Osteocyte (in vitro differentiated cells): ENCODE measurements around the gene HAT1. TPM values are rescaled to one million over a fixed set of nuclear protein-coding genes. Genes with fewer than 3 reads are reported as not detected.

ENCODE experiments used
- DNase-seq: peaks from one replicate; pipeline ENCODE4 v3.0.0; 2021; ENCODE audit warnings: mixed read lengths; ENCODE audit not compliant: unreplicated experiment; ENCODE audit errors: extremely low spot score
- H3K27ac Mint-ChIP-seq: one replicate; pipeline ENCODE4 v1.8.0; 2021; ENCODE audit warnings: mild to moderate bottlenecking, mixed read lengths; ENCODE audit not compliant: unreplicated experiment
- H3K27me3 Mint-ChIP-seq: one replicate; pipeline ENCODE4 v1.8.0; 2021; ENCODE audit warnings: mixed read lengths; ENCODE audit not compliant: unreplicated experiment
- H3K36me3 Mint-ChIP-seq: one replicate; pipeline ENCODE4 v1.8.0; 2021; ENCODE audit warnings: mixed read lengths; ENCODE audit not compliant: unreplicated experiment
- H3K4me1 Mint-ChIP-seq: one replicate; pipeline ENCODE4 v1.8.0; 2021; ENCODE audit warnings: mixed read lengths; ENCODE audit not compliant: unreplicated experiment
- H3K4me3 Mint-ChIP-seq: one replicate; pipeline ENCODE4 v1.8.0; 2021; ENCODE audit warnings: mild to moderate bottlenecking, moderate library complexity, mixed read lengths; ENCODE audit not compliant: unreplicated experiment
- H3K9me3 Mint-ChIP-seq: one replicate; pipeline ENCODE4 v1.8.0; 2021; ENCODE audit warnings: mixed read lengths; ENCODE audit not compliant: unreplicated experiment
- total RNA-seq: library from RNA; stranded (reverse); gene quantifications from 2 replicates; pipeline ENCODE4 v1.2.1, GENCODE V29; 2021
- TF ChIP-seq, protein P1 (sequence below): fragments of 200-600 bp; sonication (generic); IDR thresholded peaks from 2 replicates; pipeline ENCODE4 v1.5.0; 2021; ENCODE audit warnings: antibody characterized with exemption, mild to moderate bottlenecking, moderate library complexity

HAT1 gene
- total RNA-seq, 1 donor from 2014 or later, result 45.7 TPM

DNA sequence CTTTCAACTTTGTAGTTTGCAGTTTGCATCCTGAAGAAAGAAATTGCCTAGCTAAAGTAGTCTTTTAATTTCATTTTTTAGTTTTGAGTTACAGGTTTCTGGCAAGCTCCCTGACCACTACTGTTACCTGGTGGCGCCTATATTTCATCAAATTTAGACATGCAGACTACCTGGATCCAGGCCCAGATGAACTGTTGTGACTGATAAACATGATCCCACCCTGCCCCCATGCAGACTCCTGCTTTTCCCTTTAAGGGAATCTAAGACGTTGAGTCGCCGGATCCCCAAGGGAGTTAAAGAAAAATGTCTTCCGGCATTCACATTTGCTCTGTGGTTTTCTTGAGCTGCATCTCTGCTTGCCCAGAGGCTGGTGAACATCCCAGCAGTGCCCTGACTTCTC, 99.7 kb downstream of the HAT1 start:
- Mint-ChIP-seq H3K4me3 (peak overlapping the region; percentile 56), H3K27me3 (no peaks in the 10 kb centered on the region), H3K4me1 (peaks cover 37% of the 10 kb centered on the region), H3K9me3 (no peaks in the 10 kb centered on the region), H3K36me3 (no peaks in the 10 kb centered on the region), H3K27ac (peak overlapping the region; percentile 89)
- DNase-seq, result no peak
- TF ChIP-seq, protein P1, sequence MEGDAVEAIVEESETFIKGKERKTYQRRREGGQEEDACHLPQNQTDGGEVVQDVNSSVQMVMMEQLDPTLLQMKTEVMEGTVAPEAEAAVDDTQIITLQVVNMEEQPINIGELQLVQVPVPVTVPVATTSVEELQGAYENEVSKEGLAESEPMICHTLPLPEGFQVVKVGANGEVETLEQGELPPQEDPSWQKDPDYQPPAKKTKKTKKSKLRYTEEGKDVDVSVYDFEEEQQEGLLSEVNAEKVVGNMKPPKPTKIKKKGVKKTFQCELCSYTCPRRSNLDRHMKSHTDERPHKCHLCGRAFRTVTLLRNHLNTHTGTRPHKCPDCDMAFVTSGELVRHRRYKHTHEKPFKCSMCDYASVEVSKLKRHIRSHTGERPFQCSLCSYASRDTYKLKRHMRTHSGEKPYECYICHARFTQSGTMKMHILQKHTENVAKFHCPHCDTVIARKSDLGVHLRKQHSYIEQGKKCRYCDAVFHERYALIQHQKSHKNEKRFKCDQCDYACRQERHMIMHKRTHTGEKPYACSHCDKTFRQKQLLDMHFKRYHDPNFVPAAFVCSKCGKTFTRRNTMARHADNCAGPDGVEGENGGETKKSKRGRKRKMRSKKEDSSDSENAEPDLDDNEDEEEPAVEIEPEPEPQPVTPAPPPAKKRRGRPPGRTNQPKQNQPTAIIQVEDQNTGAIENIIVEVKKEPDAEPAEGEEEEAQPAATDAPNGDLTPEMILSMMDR, result no peak

DNA sequence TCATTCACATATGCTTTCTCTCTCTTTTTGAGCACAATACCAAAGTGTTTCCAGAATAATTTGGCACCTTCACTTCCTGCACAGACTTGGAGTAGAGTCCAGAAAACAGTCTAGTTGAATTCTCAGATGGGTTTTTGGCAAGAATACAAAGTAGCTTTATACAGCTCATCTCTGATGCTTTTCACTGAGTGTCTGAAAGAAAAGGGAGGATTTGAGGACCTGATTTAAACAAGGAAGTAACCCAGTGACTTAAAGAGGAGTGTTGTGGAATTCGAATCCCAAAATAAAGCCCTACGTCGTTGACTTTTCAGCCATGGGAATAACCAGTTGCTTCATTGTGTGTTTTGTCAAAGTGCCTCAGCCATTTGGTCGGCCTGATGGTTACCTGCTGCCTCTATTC, 109.3 kb downstream of the HAT1 start:
- no peak overlapping the region for H3K4me3 Mint-ChIP-seq
- H3K27me3 Mint-ChIP-seq, result no peaks in the 10 kb centered on the region
- TF ChIP-seq, protein P1, result no peak
- H3K27ac Mint-ChIP-seq, result no peak overlapping the region
- no peaks in the 10 kb centered on the region for H3K36me3 Mint-ChIP-seq
- peaks cover 17% of the 10 kb centered on the region for H3K4me1 Mint-ChIP-seq
- no peak for DNase-seq
- H3K9me3 Mint-ChIP-seq, result no peaks in the 10 kb centered on the region

Other genes starting within 250 kb of the HAT1 start
- gene DYNC1I2, start 235.0 kb upstream of the HAT1 start, total RNA-seq, result 118 and 127 TPM in 2 replicates
- 16.5 and 18.7 TPM in 2 replicates for gene SLC25A12, start 28.2 kb upstream of the HAT1 start, total RNA-seq
- 6.5 and 8.5 TPM in 2 replicates for gene METAP1D, start 77.5 kb downstream of the HAT1 start, total RNA-seq
- gene DLX1, start 163.0 kb downstream of the HAT1 start, total RNA-seq, result 25.2 and 29.7 TPM in 2 replicates
- gene DLX2, start 180.4 kb downstream of the HAT1 start, total RNA-seq, result 17.4 and 17.6 TPM in 2 replicates